ENCODE results near the gene FFAR3.
"Not testable (repeated sequence)": the region's sequence is repeated elsewhere in the genome, so short reads cannot be mapped to it uniquely, and the experiment has no call there.

The FFAR3 gene

GRCh38 chr19:35392742-35393715 is 34.8 kb downstream of the FFAR3 start:
- H3K4me1 Mint-ChIP-seq, result no peaks in the 10 kb centered on the region
- no peak overlapping the region for H3K27ac Mint-ChIP-seq
- DNase-seq (ENCODE audit: low spot score in 2 of 2) (no peak), ATAC-seq (no peak)
- no peaks in the 10 kb centered on the region for H3K36me3 Mint-ChIP-seq
- no peak overlapping the region for H3K4me3 Mint-ChIP-seq
- no peaks in the 10 kb centered on the region for H3K9me3 Mint-ChIP-seq

- Mint-ChIP-seq H3K4me1 (no peaks in the 10 kb centered on the region), H3K4me3 (no peak overlapping the region), H3K27ac (no peak overlapping the region), H3K9me3 (no peaks in the 10 kb centered on the region), H3K36me3 (no peaks in the 10 kb centered on the region)
- DNase-seq (ENCODE audit: low spot score in 2 of 2) (no peak), ATAC-seq (no peak)
Observed at GRCh38 chr19:35395382-35396199, 37.3 kb downstream of the FFAR3 start.

- Mint-ChIP-seq H3K4me1 (peaks cover 2% of the 10 kb centered on the region), H3K27ac (no peak overlapping the region), H3K9me3 (no peaks in the 10 kb centered on the region), H3K36me3 (no peaks in the 10 kb centered on the region), H3K4me3 (no peak overlapping the region)
- ATAC-seq, result no peak
- no peak for DNase-seq (ENCODE audit: low spot score in 2 of 2)
Observed at GRCh38 chr19:35396240-35396885, 38.1 kb downstream of the FFAR3 start.

- ATAC-seq (no peak), DNase-seq (ENCODE audit: low spot score in 2 of 2) (no peak)
- no peaks in the 10 kb centered on the region for H3K9me3 Mint-ChIP-seq
- peaks cover 8% of the 10 kb centered on the region for H3K4me1 Mint-ChIP-seq
- no peaks in the 10 kb centered on the region for H3K36me3 Mint-ChIP-seq
- H3K27ac Mint-ChIP-seq, result no peak overlapping the region
- no peak overlapping the region for H3K4me3 Mint-ChIP-seq
Observed at GRCh38 chr19:35397064-35397463, 38.8 kb downstream of the FFAR3 start.

GRCh38 chr19:35398570-35398969 is 40.3 kb downstream of the FFAR3 start:
- H3K4me3 Mint-ChIP-seq, result no peak overlapping the region
- H3K36me3 Mint-ChIP-seq, result no peaks in the 10 kb centered on the region

GRCh38 chr19:35399231-35399630 is 41.0 kb downstream of the FFAR3 start:
- ATAC-seq (no peak), DNase-seq (ENCODE audit: low spot score in 2 of 2) (no peak)
- H3K27ac Mint-ChIP-seq, result no peak overlapping the region
- H3K36me3 Mint-ChIP-seq, result no peaks in the 10 kb centered on the region
- H3K4me1 Mint-ChIP-seq, result peaks cover 12% of the 10 kb centered on the region
- H3K9me3 Mint-ChIP-seq, result no peaks in the 10 kb centered on the region
- no peak overlapping the region for H3K4me3 Mint-ChIP-seq

More at GRCh38 chr19:35398570-35398969, 40.3 kb downstream of the FFAR3 start:
- DNase-seq (ENCODE audit: low spot score in 2 of 2) (no peak), ATAC-seq (no peak)
- H3K9me3 Mint-ChIP-seq, result no peaks in the 10 kb centered on the region
- peaks cover 11% of the 10 kb centered on the region for H3K4me1 Mint-ChIP-seq
- H3K27ac Mint-ChIP-seq, result no peak overlapping the region

- DNase-seq (ENCODE audit: low spot score in 2 of 2) (no peak), ATAC-seq (no peak)
- Mint-ChIP-seq H3K4me3 (no peak overlapping the region), H3K4me1 (peaks cover 21% of the 10 kb centered on the region), H3K9me3 (peaks cover 2% of the 10 kb centered on the region), H3K36me3 (no peaks in the 10 kb centered on the region), H3K27ac (no peak overlapping the region)
Observed at GRCh38 chr19:35399948-35400772, 41.9 kb downstream of the FFAR3 start.

GRCh38 chr19:35400773-35401100 is 42.5 kb downstream of the FFAR3 start:
- H3K9me3 Mint-ChIP-seq, result peaks cover 2% of the 10 kb centered on the region
- no peak overlapping the region for H3K4me3 Mint-ChIP-seq
- ATAC-seq (no peak), DNase-seq (ENCODE audit: low spot score in 2 of 2) (no peak)
- no peaks in the 10 kb centered on the region for H3K36me3 Mint-ChIP-seq
- H3K27ac Mint-ChIP-seq, result no peak overlapping the region
- H3K4me1 Mint-ChIP-seq, result peaks cover 26% of the 10 kb centered on the region

GRCh38 chr19:35401416-35401815 is 43.2 kb downstream of the FFAR3 start:
- H3K4me3 Mint-ChIP-seq; DNase-seq (ENCODE audit: low spot score in 2 of 2); H3K9me3 Mint-ChIP-seq; H3K36me3 Mint-ChIP-seq; H3K27ac Mint-ChIP-seq; ATAC-seq: not testable (repeated sequence)
- peaks cover 30% of the 10 kb centered on the region for H3K4me1 Mint-ChIP-seq

- ATAC-seq (peak; percentile 60), DNase-seq (ENCODE audit: low spot score in 2 of 2) (no peak)
- H3K9me3 Mint-ChIP-seq, result peaks cover 2% of the 10 kb centered on the region
- H3K4me1 Mint-ChIP-seq, result peaks cover 30% of the 10 kb centered on the region
- no peak overlapping the region for H3K4me3 Mint-ChIP-seq
- no peaks in the 10 kb centered on the region for H3K36me3 Mint-ChIP-seq
- no peak overlapping the region for H3K27ac Mint-ChIP-seq
Observed at GRCh38 chr19:35403116-35403760, 45.0 kb downstream of the FFAR3 start.

GRCh38 chr19:35404879-35405622 is 46.8 kb downstream of the FFAR3 start:
- H3K4me1 Mint-ChIP-seq, result peaks cover 30% of the 10 kb centered on the region
- no peaks in the 10 kb centered on the region for H3K36me3 Mint-ChIP-seq
- DNase-seq (ENCODE audit: low spot score in 2 of 2), result peak; percentile 30 to 82
- peak overlapping the region; percentile 61 for H3K27ac Mint-ChIP-seq
- peaks cover 2% of the 10 kb centered on the region for H3K9me3 Mint-ChIP-seq
- peak overlapping the region; percentile 23 for H3K4me3 Mint-ChIP-seq
- ATAC-seq, result peak; percentile 98

- Mint-ChIP-seq H3K27ac (no peak overlapping the region), H3K4me1 (peaks cover 19% of the 10 kb centered on the region), H3K9me3 (peaks cover 2% of the 10 kb centered on the region), H3K4me3 (no peak overlapping the region), H3K36me3 (no peaks in the 10 kb centered on the region)
- no peak for DNase-seq (ENCODE audit: low spot score in 2 of 2)
- no peak for ATAC-seq
Observed at GRCh38 chr19:35407619-35408018, 49.4 kb downstream of the FFAR3 start.

- H3K4me3 Mint-ChIP-seq, result no peak overlapping the region
- H3K4me1 Mint-ChIP-seq, result peaks cover 19% of the 10 kb centered on the region
- H3K9me3 Mint-ChIP-seq, result peaks cover 2% of the 10 kb centered on the region
- no peak for DNase-seq (ENCODE audit: low spot score in 2 of 2)
- H3K27ac Mint-ChIP-seq, result no peak overlapping the region
- ATAC-seq, result no peak
- no peaks in the 10 kb centered on the region for H3K36me3 Mint-ChIP-seq
Observed at GRCh38 chr19:35408284-35409171, 50.3 kb downstream of the FFAR3 start.
